Natural killer cell (primary cell): ENCODE data around the gene BICD1. TPM values are rescaled to one million over a fixed set of nuclear protein-coding genes. Genes with fewer than 3 reads are reported as not detected.

Source experiments
- ATAC-seq, 3 donors: fragments of 150-1000 bp in 2 of 3; fragments of 200-7000 bp in 1 of 3; cut with Tn5 transposase; 1 replicate in 1 of 3; 2 replicates in 2 of 3; pipeline ENCODE4 v1.10.0; 2021; ENCODE audit warnings: mild to moderate bottlenecking in 2 of 3, moderate library complexity in 2 of 3
- DNase-seq, 2 donors: peaks; one replicate each; pipeline versions ENCODE4 v3.0.0 to v3.0.0-alpha.2; 2013 to 2021; ENCODE audit warnings: mixed read lengths in 1 of 2
- H3K27ac ChIP-seq: one replicate; pipeline ENCODE4 v1.5.1; 2013; ENCODE audit warnings: mild to moderate bottlenecking, low read length
- H3K27me3 ChIP-seq: one replicate; pipeline ENCODE4 v1.6.1; 2013; ENCODE audit warnings: low read length; ENCODE audit not compliant: control insufficient read depth, insufficient read depth
- H3K36me3 ChIP-seq: one replicate; pipeline ENCODE4 v1.6.1; 2013; ENCODE audit warnings: low read length; ENCODE audit not compliant: control insufficient read depth, insufficient read depth
- H3K4me1 ChIP-seq: one replicate; pipeline ENCODE4 v1.6.1; 2013; ENCODE audit warnings: low read length; ENCODE audit not compliant: control insufficient read depth, insufficient read depth
- H3K4me3 ChIP-seq: one replicate; pipeline ENCODE4 v1.5.1; 2013; ENCODE audit warnings: low read length
- H3K9me3 ChIP-seq: one replicate; pipeline ENCODE4 v1.6.1; 2013; ENCODE audit warnings: low read length; ENCODE audit not compliant: control insufficient read depth, insufficient read depth
- H3K27ac Mint-ChIP-seq, 2 donors: one replicate each; pipeline ENCODE4 v1.8.0; 2022; ENCODE audit warnings: mild to moderate bottlenecking in 2 of 2, mixed read lengths in 2 of 2, moderate library complexity in 1 of 2
- H3K27me3 Mint-ChIP-seq, 2 donors: one replicate each; pipeline ENCODE4 v1.8.0; 2022; ENCODE audit warnings: low read depth in 2 of 2, mixed read lengths in 2 of 2
- H3K36me3 Mint-ChIP-seq: one replicate; pipeline ENCODE4 v1.8.0; 2022; ENCODE audit warnings: mixed read lengths
- H3K4me1 Mint-ChIP-seq, 2 donors: one replicate each; pipeline ENCODE4 v1.8.0; 2022; ENCODE audit warnings: mixed read lengths in 2 of 2
- H3K4me3 Mint-ChIP-seq: one replicate; pipeline ENCODE4 v1.8.0; 2022; ENCODE audit warnings: mild to moderate bottlenecking, moderate library complexity, mixed read lengths
- H3K9me3 Mint-ChIP-seq, 2 donors: one replicate each; pipeline ENCODE4 v1.8.0; 2022; ENCODE audit warnings: mixed read lengths in 2 of 2
- WGBS: methylation state at CpG from one replicate; pipeline ENCODE4 v1.1.7; 2013; ENCODE audit warnings: missing lambda C conversion rate; ENCODE audit not compliant: insufficient coverage; 5-methylcytosine and 5-hydroxymethylcytosine counted together
- intact Hi-C: fragments of 100-400 bp; cut with micrococcal nuclease; formaldehyde crosslinking; loops from one replicate; pipeline ENCODE4 v1.14.2; 2022
- total RNA-seq, 4 donors: library from RNA; stranded (reverse); fragments of 120-200 nt in 1 of 4; gene quantifications; one replicate each; pipeline versions ENCODE4 v1.2.3 to v1.2.4, GENCODE V29; 2013 to 2022
- TF ChIP-seq, protein P1 (sequence below): fragments of 200-600 bp; IDR thresholded peaks from one replicate; pipeline ENCODE4 v1.8.0; 2022; ENCODE audit warnings: antibody characterized with exemption

BICD1 gene
- total RNA-seq, 3 donors from 2014 or later (not counting 1 experiment from before 2014, with no cell fraction given) = 10.0 to 16.0 (median 15.5) TPM

DNA sequence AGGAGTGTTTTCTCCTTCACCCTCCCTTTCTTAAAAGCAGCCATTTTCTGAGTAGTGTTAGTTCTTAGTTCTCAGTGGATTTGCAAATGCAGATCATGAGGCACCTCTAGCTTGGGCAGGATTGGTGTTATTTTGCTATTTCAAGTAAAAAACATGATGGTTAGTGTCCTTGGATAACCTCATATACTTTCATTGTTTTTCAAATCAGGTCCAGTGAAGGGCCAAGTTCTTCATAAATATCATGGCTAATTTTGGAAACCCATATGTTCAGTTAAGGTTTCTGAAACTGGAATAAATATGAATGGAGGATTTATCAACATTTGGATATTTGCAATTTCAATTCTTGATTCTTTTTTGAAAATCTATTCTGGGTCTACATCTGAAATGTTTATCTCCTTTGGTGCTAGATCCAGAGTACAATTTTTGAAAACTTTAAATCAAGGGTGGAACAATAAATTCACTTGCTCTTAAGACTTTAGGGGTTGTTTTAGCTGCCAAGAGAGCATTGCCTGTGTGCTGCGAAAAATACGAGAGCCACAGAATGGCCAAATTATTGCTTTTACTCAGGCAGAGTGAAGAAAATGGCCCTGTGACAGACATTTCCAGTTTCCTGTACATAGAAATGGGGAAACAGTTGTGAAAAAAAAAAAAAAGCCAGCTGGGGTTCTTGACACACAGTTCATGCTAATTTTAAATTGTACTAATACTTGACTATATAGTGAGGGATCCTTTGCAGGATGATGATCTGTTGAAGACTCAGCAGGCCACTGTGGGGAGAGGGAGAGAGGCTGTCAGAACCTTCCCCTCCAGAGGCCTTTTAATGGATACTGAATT is 104.6 kb downstream of the BICD1 start:
- no peaks in the 10 kb centered on the region for H3K27me3 Mint-ChIP-seq
- intact Hi-C loops = no loop called here

GRCh38 chr12:32211900-32212156 is 105.2 kb downstream of the BICD1 start:
- no peaks in the 10 kb centered on the region for H3K27me3 ChIP-seq
- no peak overlapping the region for H3K27ac ChIP-seq
- DNase-seq (no peak), ATAC-seq (no peak)
- no peaks in the 10 kb centered on the region for H3K27me3 Mint-ChIP-seq
- TF ChIP-seq, protein P1, sequence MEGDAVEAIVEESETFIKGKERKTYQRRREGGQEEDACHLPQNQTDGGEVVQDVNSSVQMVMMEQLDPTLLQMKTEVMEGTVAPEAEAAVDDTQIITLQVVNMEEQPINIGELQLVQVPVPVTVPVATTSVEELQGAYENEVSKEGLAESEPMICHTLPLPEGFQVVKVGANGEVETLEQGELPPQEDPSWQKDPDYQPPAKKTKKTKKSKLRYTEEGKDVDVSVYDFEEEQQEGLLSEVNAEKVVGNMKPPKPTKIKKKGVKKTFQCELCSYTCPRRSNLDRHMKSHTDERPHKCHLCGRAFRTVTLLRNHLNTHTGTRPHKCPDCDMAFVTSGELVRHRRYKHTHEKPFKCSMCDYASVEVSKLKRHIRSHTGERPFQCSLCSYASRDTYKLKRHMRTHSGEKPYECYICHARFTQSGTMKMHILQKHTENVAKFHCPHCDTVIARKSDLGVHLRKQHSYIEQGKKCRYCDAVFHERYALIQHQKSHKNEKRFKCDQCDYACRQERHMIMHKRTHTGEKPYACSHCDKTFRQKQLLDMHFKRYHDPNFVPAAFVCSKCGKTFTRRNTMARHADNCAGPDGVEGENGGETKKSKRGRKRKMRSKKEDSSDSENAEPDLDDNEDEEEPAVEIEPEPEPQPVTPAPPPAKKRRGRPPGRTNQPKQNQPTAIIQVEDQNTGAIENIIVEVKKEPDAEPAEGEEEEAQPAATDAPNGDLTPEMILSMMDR = no peak
- no peaks in the 10 kb centered on the region for H3K9me3 ChIP-seq
- no peak overlapping the region for H3K4me3 Mint-ChIP-seq
- WGBS = 96% methylated on average over 2 of the region's 2 CpGs
- no peak overlapping the region for H3K4me3 ChIP-seq
- intact Hi-C loops = no loop called here
- no peaks in the 10 kb centered on the region for H3K9me3 Mint-ChIP-seq
- H3K4me1 Mint-ChIP-seq = no peaks in the 10 kb centered on the region
- H3K36me3 Mint-ChIP-seq = no peaks in the 10 kb centered on the region
- H3K4me1 ChIP-seq = no peaks in the 10 kb centered on the region
- no peak overlapping the region for H3K27ac Mint-ChIP-seq
- H3K36me3 ChIP-seq = peaks cover 5% of the 10 kb centered on the region

More for the DNA sequence above, 104.6 kb downstream of the BICD1 start:
- H3K4me3 Mint-ChIP-seq = no peak overlapping the region
- H3K27ac ChIP-seq = no peak overlapping the region
- H3K36me3 ChIP-seq = peaks cover under 1% of the 10 kb centered on the region
- H3K4me3 ChIP-seq = no peak overlapping the region
- H3K27ac Mint-ChIP-seq = no peak overlapping the region
- no peaks in the 10 kb centered on the region for H3K36me3 Mint-ChIP-seq
- H3K9me3 Mint-ChIP-seq = no peaks in the 10 kb centered on the region
- ATAC-seq (no peak), DNase-seq (no peak)
- no peaks in the 10 kb centered on the region for H3K4me1 ChIP-seq
- TF ChIP-seq, protein P1 = no peak
- 77% methylated on average over 2 of the region's 2 CpGs for WGBS
- H3K4me1 Mint-ChIP-seq = no peaks in the 10 kb centered on the region
- H3K27me3 ChIP-seq = no peaks in the 10 kb centered on the region
- H3K9me3 ChIP-seq = no peaks in the 10 kb centered on the region

- no peaks in the 10 kb centered on the region for H3K9me3 ChIP-seq
- no peaks in the 10 kb centered on the region for H3K36me3 Mint-ChIP-seq
- no peak for ATAC-seq
Measured at GRCh38 chr12:32214723-32215122, 108.1 kb downstream of the BICD1 start.

More at GRCh38 chr12:32214723-32215122, 108.1 kb downstream of the BICD1 start:
- Histone ChIP-seq H3K27ac (no peak overlapping the region), H3K27me3 (no peaks in the 10 kb centered on the region), H3K36me3 (peaks cover 8% of the 10 kb centered on the region), H3K4me3 (no peak overlapping the region), H3K4me1 (no peaks in the 10 kb centered on the region)
- Mint-ChIP-seq H3K27me3 (no peaks in the 10 kb centered on the region), H3K9me3 (no peaks in the 10 kb centered on the region), H3K4me1 (peaks cover 0 to 5% of the 10 kb centered on the region in 2 donors), H3K27ac (peak overlapping the region in 1 of 2 donors; percentile 22), H3K4me3 (no peak overlapping the region)
- TF ChIP-seq, protein P1 = no peak
- WGBS = 87% methylated on average over 5 of the region's 5 CpGs
- no peak for DNase-seq
- intact Hi-C loops = no loop called here
